B cell (primary cell): ENCODE results near the gene DLGAP5. TPM values are rescaled to one million over a fixed set of nuclear protein-coding genes. Genes with fewer than 3 reads are reported as not detected.

Source experiments
- ATAC-seq: fragments of 200-7000 bp; cut with Tn5 transposase; one replicate; pipeline ENCODE4 v1.10.0; 2021; ENCODE audit warnings: low read depth, mild to moderate bottlenecking, moderate number of reproducible peaks, moderate library complexity
- CTCF ChIA-PET: fragments of 350-600 bp; sonication (Branson Sonifier 250); formaldehyde crosslinking; loops from one replicate; lab custom pipeline; 2021; ENCODE audit warnings: antibody characterized with exemption, inconsistent platforms; lab: Charles Lee
- POLR2A ChIA-PET: fragments of 350-600 bp; sonication (Branson Sonifier 250); formaldehyde crosslinking; loops from one replicate; lab custom pipeline; 2021; ENCODE audit warnings: antibody characterized with exemption; lab: Charles Lee
- DNase-seq: peaks from one replicate; pipeline ENCODE4 v3.0.0; 2013
- H2AFZ ChIP-seq: 2 replicates; pipeline ENCODE4 v1.6.1; 2012; ENCODE audit warnings: mild to moderate bottlenecking, low read depth, low read length; ENCODE audit not compliant: insufficient read depth, poor library complexity, severe bottlenecking
- H3K27ac ChIP-seq, 2 donors: 1 replicate in 1 of 2; 2 replicates in 1 of 2; pipeline ENCODE4 v1.5.1; 2012 to 2013; ENCODE audit warnings: low read length in 2 of 2, mild to moderate bottlenecking in 2 of 2, moderate library complexity in 1 of 2
- H3K27me3 ChIP-seq, 4 experiments: fragments of 200-600 bp in 1 of 4; sonication (generic) in 1 of 4; replicated peaks in 1 of 4; 1 replicate in 2 of 4; 2 replicates in 2 of 4; pipeline versions ENCODE4 v1.6.1 to v1.7.0; 2013 to 2016; ENCODE audit warnings: low read length in 3 of 4, mild to moderate bottlenecking in 2 of 4, mixed read lengths in 1 of 4, moderate library complexity in 1 of 4; ENCODE audit not compliant: insufficient read depth in 4 of 4, control insufficient read depth in 3 of 4; ENCODE audit errors: control extremely low read depth in 1 of 4
- H3K36me3 ChIP-seq, 2 experiments: replicated peaks in 1 of 2; 1 replicate in 1 of 2; 2 replicates in 1 of 2; pipeline versions ENCODE4 v1.6.1 to v1.7.1; 2013; ENCODE audit warnings: low read length in 1 of 2; ENCODE audit not compliant: insufficient read depth in 2 of 2, control insufficient read depth in 1 of 2; ENCODE audit errors: control extremely low read depth in 1 of 2, extremely low read depth in 1 of 2
- H3K4me1 ChIP-seq, 2 donors: fragments of 200-600 bp in 1 of 2; sonication (generic) in 1 of 2; 1 replicate in 1 of 2; 2 replicates in 1 of 2; pipeline versions ENCODE4 v1.5.1 to v1.6.1; 2013 to 2017; ENCODE audit warnings: low read length in 2 of 2; ENCODE audit not compliant: control insufficient read depth in 2 of 2, insufficient read depth in 2 of 2
- H3K4me2 ChIP-seq: replicated peaks from 2 replicates; pipeline ENCODE3; 2012; ENCODE audit warnings: mild to moderate bottlenecking, low read depth, low read length; ENCODE audit not compliant: poor library complexity, severe bottlenecking
- H3K4me3 ChIP-seq, 5 experiments: fragments of 200-600 bp in 1 of 5; sonication (generic) in 1 of 5; 1 replicate in 3 of 5; 2 replicates in 2 of 5; pipeline versions ENCODE4 v1.5.1 to v1.7.0; 2011 to 2016; ENCODE audit warnings: low read length in 4 of 5, mild to moderate bottlenecking in 4 of 5, low read depth in 2 of 5, control low read depth in 1 of 5, moderate library complexity in 1 of 5; ENCODE audit not compliant: insufficient read depth in 1 of 5; ENCODE audit errors: control extremely low read depth in 1 of 5, extremely low read depth in 1 of 5
- H3K79me2 ChIP-seq: fragments of 200-600 bp; sonication (generic); one replicate; pipeline ENCODE4 v1.6.0; 2016; ENCODE audit warnings: low read length; ENCODE audit not compliant: control insufficient read depth, insufficient read depth
- H3K9ac ChIP-seq: fragments of 200-600 bp; sonication (generic); 2 replicates; pipeline ENCODE4 v1.6.1; 2017; ENCODE audit warnings: mild to moderate bottlenecking, low read length, moderate library complexity
- H3K9me3 ChIP-seq, 3 donors: one replicate each; pipeline versions ENCODE4 v1.6.1 to v1.7.1; 2013; ENCODE audit warnings: low read length in 2 of 3; ENCODE audit not compliant: control insufficient read depth in 2 of 3, insufficient read depth in 1 of 3; ENCODE audit errors: control extremely low read depth in 1 of 3
- H4K20me1 ChIP-seq: 2 replicates; pipeline ENCODE4 v1.6.0; 2012; ENCODE audit warnings: mild to moderate bottlenecking, low read length; ENCODE audit not compliant: insufficient read depth, control insufficient read depth, poor library complexity, severe bottlenecking
- H3K27ac Mint-ChIP-seq: one replicate; pipeline ENCODE4 v1.8.0; 2021; ENCODE audit warnings: mixed read lengths
- H3K27me3 Mint-ChIP-seq: one replicate; pipeline ENCODE4 v1.8.0; 2021; ENCODE audit warnings: mixed read lengths
- H3K4me1 Mint-ChIP-seq: one replicate; pipeline ENCODE4 v1.8.0; 2021; ENCODE audit warnings: mixed read lengths
- H3K4me3 Mint-ChIP-seq: one replicate; pipeline ENCODE4 v1.8.0; 2021; ENCODE audit warnings: mixed read lengths
- H3K9me3 Mint-ChIP-seq: one replicate; pipeline ENCODE4 v1.8.0; 2022; ENCODE audit warnings: mixed read lengths; ENCODE audit not compliant: insufficient read depth
- CTCF ChIP-seq: fragments of 200-600 bp; IDR thresholded peaks from one replicate; pipeline ENCODE4 v1.8.0; 2022; ENCODE audit warnings: antibody characterized with exemption, mild to moderate bottlenecking
- EZH2 ChIP-seq: IDR thresholded peaks from 2 replicates; pipeline ENCODE4 v1.6.1; 2012; ENCODE audit warnings: borderline replicate concordance, low read depth, mild to moderate bottlenecking, moderate library complexity, low read length; ENCODE audit not compliant: insufficient read depth, poor library complexity, severe bottlenecking
- WGBS: methylation state at CpG from one replicate; pipeline ENCODE4 v1.1.5; 2013; ENCODE audit warnings: missing lambda C conversion rate; ENCODE audit not compliant: insufficient coverage; 5-methylcytosine and 5-hydroxymethylcytosine counted together
- intact Hi-C: fragments of 100-400 bp; cut with micrococcal nuclease; formaldehyde crosslinking; loops from one replicate; pipeline ENCODE4 v1.10.0; 2022
- polyA minus RNA-seq: library from RNA; depleted of rRNA, polyadenylated mRNA; stranded (reverse); fragments of >200 nt; gene quantifications from 2 replicates; pipeline ENCODE4 v1.2.3, GENCODE V29; 2012
- polyA plus RNA-seq: library from polyadenylated mRNA; depleted of rRNA; stranded (reverse); fragments of >200 nt; gene quantifications from 2 replicates; pipeline ENCODE4 v1.2.3, GENCODE V29; 2012
- total RNA-seq, 2 donors: library from RNA; stranded (reverse); fragments of 120-200 nt in 1 of 2; gene quantifications; 1 replicate in 1 of 2; 2 replicates in 1 of 2; pipeline versions ENCODE4 v1.2.3 to v1.2.4, GENCODE V29; 2013 to 2022

Gene DLGAP5
- not detected in 2 replicates for total RNA-seq
- total RNA-seq (2013), result 0.91 TPM
- polyA plus RNA-seq, result 0.12 and 0.13 TPM in 2 replicates
- 0.50 TPM in 1 of 2 replicates, not detected in the other for polyA minus RNA-seq

- peak within 1 kb of the TSS; percentile 64 for H3K9ac ChIP-seq
- peak within 1 kb of the TSS; percentile 85 for H3K4me2 ChIP-seq
- H3K79me2 ChIP-seq, result no peaks in the 10 kb centered on the region
- peak within 1 kb of the TSS; percentile 84 for H2AFZ ChIP-seq
- H3K4me3 Mint-ChIP-seq, result peak within 1 kb of the TSS; percentile 89
- H3K4me1 ChIP-seq, result peaks cover 9 to 13% of the 10 kb centered on the region in 2 donors
- under 1% methylated on average over 31 of the region's 46 CpGs for WGBS
- peak; percentile 91 for DNase-seq
- TF ChIP-seq EZH2 (no peak), CTCF (no peak)
- no peaks in the 10 kb centered on the region for H3K36me3 ChIP-seq
- H3K27ac Mint-ChIP-seq, result peak within 1 kb of the TSS; percentile 42
- no peaks in the 10 kb centered on the region for H3K27me3 Mint-ChIP-seq
- peaks cover 14% of the 10 kb centered on the region for H3K4me1 Mint-ChIP-seq
- intact Hi-C loops, result loop anchor here (1.0 kb wide), 5 partner anchors 80 to 625 kb away; partner anchors contain the start of genes FBXO34, MAPK1IP1L, SOCS4 and WDHD1
- no peaks in the 10 kb centered on the region for H3K27me3 ChIP-seq
- no peaks in the 10 kb centered on the region for H4K20me1 ChIP-seq
- peak within 1 kb of the TSS in 1 of 2 donors; percentile 68 for H3K27ac ChIP-seq
- ATAC-seq, result peak; percentile 98
- no peaks in the 10 kb centered on the region for H3K9me3 Mint-ChIP-seq
- ChIA-PET CTCF (interaction anchor here (0.8 to 1.0 kb wide), 3 partner anchors 9 to 81 kb away, joined by 3 to 4 read pairs (median 3); no protein-coding TSS in a partner anchor), POLR2A (interaction anchor here (0.6 kb wide), 1 partner anchor 67 kb away, joined by 6 read pairs; no protein-coding TSS in a partner anchor)
- peak within 1 kb of the TSS; percentile 38 to 72 (median 68) for H3K4me3 ChIP-seq
- no peaks in the 10 kb centered on the region for H3K9me3 ChIP-seq
Measured at GRCh38 chr14:55191203-55192053, at the start of gene DLGAP5. Gene DLGAP5, minus strand, starts transcription at chr14:55191585. Its CDS starts 2,406 bp downstream, at chr14:55189179.
